GM21717 (cell line): ENCODE measurements around the gene SPINK8.
"Not testable (repeated sequence)": the region's sequence is repeated elsewhere in the genome, so short reads cannot be mapped to it uniquely, and the experiment has no call there.

ENCODE experiments used
- ATAC-seq: cut with Tn5 transposase; IDR thresholded peaks from one replicate; pipeline ENCODE4 v1.9.1; 2021; ENCODE audit warnings: mild to moderate bottlenecking, moderate library complexity; ENCODE audit not compliant: unreplicated experiment

Gene SPINK8

GRCh38 chr3:48333346-48334245 lies at the start of gene SPINK8:
Gene SPINK8 (minus strand): TSS chr3:48333661. CDS start chr3:48328341, 5,320 bp downstream.
- ATAC-seq: not testable (repeated sequence)

- ATAC-seq: no peak
Observed at GRCh38 chr3:48372862-48373435, 39.5 kb upstream of the SPINK8 start.

GRCh38 chr3:48372377-48372770 lies 38.9 kb upstream of the SPINK8 start:
- ATAC-seq: no peak

- no peak for ATAC-seq
Observed at GRCh38 chr3:48371651-48372376, 38.4 kb upstream of the SPINK8 start, which contains the start of gene FBXW12. Gene FBXW12 (plus strand): TSS chr3:48372219. CDS start chr3:48372768, 549 bp downstream.

GRCh38 chr3:48370333-48370713 lies 36.9 kb upstream of the SPINK8 start:
- ATAC-seq: no peak

- ATAC-seq: no peak
Observed at GRCh38 chr3:48369693-48370332, 36.4 kb upstream of the SPINK8 start.

GRCh38 chr3:48367201-48367600 lies 33.7 kb upstream of the SPINK8 start:
- ATAC-seq: no peak

- no peak for ATAC-seq
Observed at GRCh38 chr3:48364840-48365239, 31.4 kb upstream of the SPINK8 start.

- ATAC-seq: no peak
Observed at GRCh38 chr3:48361928-48362327, 28.5 kb upstream of the SPINK8 start.

GRCh38 chr3:48356419-48356818 lies 23.0 kb upstream of the SPINK8 start:
- ATAC-seq: no peak

GRCh38 chr3:48353987-48354386 lies 20.5 kb upstream of the SPINK8 start:
- no peak for ATAC-seq

GRCh38 chr3:48352546-48352945 lies 19.1 kb upstream of the SPINK8 start:
- no peak for ATAC-seq

- no peak for ATAC-seq
Observed at GRCh38 chr3:48347500-48347899, 14.0 kb upstream of the SPINK8 start.

GRCh38 chr3:48345946-48346572 lies 12.6 kb upstream of the SPINK8 start:
- no peak for ATAC-seq

- ATAC-seq: no peak
Observed at GRCh38 chr3:48344867-48345507, 11.5 kb upstream of the SPINK8 start.

- no peak for ATAC-seq
Observed at GRCh38 chr3:48343432-48343831, 10.0 kb upstream of the SPINK8 start.

- no peak for ATAC-seq
Observed at GRCh38 chr3:48338635-48339034, 5.2 kb upstream of the SPINK8 start.

- not testable (repeated sequence) for ATAC-seq
Observed at GRCh38 chr3:48337536-48337935, 4.1 kb upstream of the SPINK8 start.

- ATAC-seq: not testable (repeated sequence)
Observed at GRCh38 chr3:48335286-48335685, 1.8 kb upstream of the SPINK8 start.

GRCh38 chr3:48334605-48335004 lies 1.1 kb upstream of the SPINK8 start:
- ATAC-seq: no peak
